Measurements from ENCODE around the gene COL6A3. TPM values are rescaled to one million over a fixed set of nuclear protein-coding genes. Genes with fewer than 3 reads are reported as not detected.

COL6A3 gene
- total RNA-seq, 1 experiment from 2014 or later: 0.81 TPM

DNA sequence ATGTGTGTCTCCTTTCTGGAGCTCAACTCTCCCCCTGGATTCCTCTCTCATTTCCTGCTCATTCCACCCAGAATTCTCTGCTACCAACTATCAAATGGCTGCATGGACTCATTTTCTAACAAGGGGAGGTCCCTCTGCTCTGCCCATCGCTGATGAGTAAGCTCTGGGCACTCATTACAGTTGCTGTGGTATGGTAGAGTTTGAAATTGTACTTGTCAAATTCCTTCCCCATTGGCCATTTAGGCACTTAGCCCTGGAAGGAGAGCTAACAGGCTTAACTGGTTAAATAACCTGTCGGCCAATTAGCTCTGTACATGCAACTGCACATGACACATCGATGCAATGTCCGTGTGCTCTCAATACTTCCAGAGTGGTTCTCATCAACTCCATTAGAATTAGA is 20.4 kb downstream of the COL6A3 start:
- H3K79me2 ChIP-seq (ENCODE audit: insufficient read depth, low read length): no peaks in the 10 kb centered on the region
- no peak overlapping the region for H2AK5ac ChIP-seq (ENCODE audit: insufficient read length, low read length)
- no peaks in the 10 kb centered on the region for H4K20me1 ChIP-seq (ENCODE audit: control insufficient read depth, insufficient read depth, insufficient read length)
- no peak for DNase-seq
- no peaks in the 10 kb centered on the region for H3K4me1 ChIP-seq (ENCODE audit: insufficient read depth, low read length)
- no peak overlapping the region for H4K8ac ChIP-seq (replicated peaks; ENCODE audit: insufficient read length, low read depth, low read length)
- no peak overlapping the region for H2BK120ac ChIP-seq (ENCODE audit: low read depth, low read length, poor library complexity, severe bottlenecking)
- H3K18ac ChIP-seq (ENCODE audit: insufficient read length, low read depth, low read length): no peak overlapping the region
- H3K56ac ChIP-seq (ENCODE audit: insufficient read length, low read depth, low read length): no peak overlapping the region
- H3K4ac ChIP-seq (ENCODE audit: low read depth, low read length): no peak overlapping the region
- no peaks in the 10 kb centered on the region for H3K27me3 ChIP-seq (ENCODE audit: insufficient read depth, low read length)
- TF ChIP-seq, protein P1, sequence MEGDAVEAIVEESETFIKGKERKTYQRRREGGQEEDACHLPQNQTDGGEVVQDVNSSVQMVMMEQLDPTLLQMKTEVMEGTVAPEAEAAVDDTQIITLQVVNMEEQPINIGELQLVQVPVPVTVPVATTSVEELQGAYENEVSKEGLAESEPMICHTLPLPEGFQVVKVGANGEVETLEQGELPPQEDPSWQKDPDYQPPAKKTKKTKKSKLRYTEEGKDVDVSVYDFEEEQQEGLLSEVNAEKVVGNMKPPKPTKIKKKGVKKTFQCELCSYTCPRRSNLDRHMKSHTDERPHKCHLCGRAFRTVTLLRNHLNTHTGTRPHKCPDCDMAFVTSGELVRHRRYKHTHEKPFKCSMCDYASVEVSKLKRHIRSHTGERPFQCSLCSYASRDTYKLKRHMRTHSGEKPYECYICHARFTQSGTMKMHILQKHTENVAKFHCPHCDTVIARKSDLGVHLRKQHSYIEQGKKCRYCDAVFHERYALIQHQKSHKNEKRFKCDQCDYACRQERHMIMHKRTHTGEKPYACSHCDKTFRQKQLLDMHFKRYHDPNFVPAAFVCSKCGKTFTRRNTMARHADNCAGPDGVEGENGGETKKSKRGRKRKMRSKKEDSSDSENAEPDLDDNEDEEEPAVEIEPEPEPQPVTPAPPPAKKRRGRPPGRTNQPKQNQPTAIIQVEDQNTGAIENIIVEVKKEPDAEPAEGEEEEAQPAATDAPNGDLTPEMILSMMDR (conservative IDR thresholded peaks at IDR 0.05): no peak
- H2BK5ac ChIP-seq (ENCODE audit: insufficient read length, low read length): no peak overlapping the region
- H3K9me3 Mint-ChIP-seq: no peaks in the 10 kb centered on the region
- H3K23ac ChIP-seq (ENCODE audit: insufficient read length, low read depth, low read length): no peak overlapping the region
- no peak overlapping the region for H3K4me2 ChIP-seq (ENCODE audit: insufficient read depth, insufficient read length, low read length)
- H3K4me3 Mint-ChIP-seq: no peak overlapping the region
- H3K14ac ChIP-seq (ENCODE audit: insufficient read depth, low read length): no peak overlapping the region
- no peak overlapping the region for H4K5ac ChIP-seq (ENCODE audit: insufficient read length, low read depth, low read length)
- no peak overlapping the region for H2BK20ac ChIP-seq (ENCODE audit: low read depth, low read length, poor library complexity, severe bottlenecking)
- no peak overlapping the region for H2BK15ac ChIP-seq (ENCODE audit: low read depth, low read length)
- no peak overlapping the region for H3K27ac ChIP-seq (ENCODE audit: insufficient read length, low read depth, low read length)
- no peak overlapping the region for H3T11ph ChIP-seq (ENCODE audit: low read length)
- no peak overlapping the region for H4K91ac ChIP-seq (ENCODE audit: insufficient read length, low read depth, low read length)
- WGBS (ENCODE audit: extremely low coverage, insufficient read length, low lambda C conversion rate): no CpG with 5 or more reads among the region's 4 CpGs
- no peak overlapping the region for H3K27ac Mint-ChIP-seq
- no peaks in the 10 kb centered on the region for H3K79me1 ChIP-seq (ENCODE audit: insufficient read depth, low read depth, low read length, poor library complexity, severe bottlenecking)
- no peaks in the 10 kb centered on the region for H3K4me1 Mint-ChIP-seq
- H2AFZ ChIP-seq (ENCODE audit: low read length): no peak overlapping the region
- H3K27me3 Mint-ChIP-seq (ENCODE audit: low read depth): peaks cover 35% of the 10 kb centered on the region
- no peaks in the 10 kb centered on the region for H3K9me3 ChIP-seq (ENCODE audit: control insufficient read depth, low read depth, low read length)
- no peak overlapping the region for H2BK12ac ChIP-seq (ENCODE audit: insufficient read length, low read depth, low read length)
- H3K9ac ChIP-seq (ENCODE audit: extremely low read depth, insufficient read length, low read length): no peak overlapping the region
- no peaks in the 10 kb centered on the region for H3K23me2 ChIP-seq (ENCODE audit: insufficient read length, low read depth, low read length, poor library complexity, severe bottlenecking)
- H3K36me3 Mint-ChIP-seq (ENCODE audit: insufficient read depth in 1 of 3, low read depth in 3 of 3): no peaks in the 10 kb centered on the region

Data from H9 (cell line).